GM12878 (cell line): ENCODE data around the gene WNT7A. TPM values are rescaled to one million over a fixed set of nuclear protein-coding genes. Genes with fewer than 3 reads are reported as not detected.

ENCODE experiments used
- ATAC-seq: fragments of 200-7000 bp; cut with Tn5 transposase; 3 replicates; pipeline ENCODE4 v1.9.1; 2020; ENCODE audit warnings: mild to moderate bottlenecking, moderate library complexity
- BruUV-seq: library from RNA; stranded (reverse); fragments of 400-500 nt; replicated peaks from 2 replicates; lab custom pipeline; 2021; lab: Mats Ljungman, UMichigan
- CTCF ChIA-PET: fragments of 300-600 bp; sonication (Branson Sonifier 250); formaldehyde crosslinking; extraction: SDS; loops from one replicate; lab custom pipeline; 2021; ENCODE audit warnings: inconsistent platforms; lab: Yijun Ruan, JAX
- POLR2A ChIA-PET: fragments of 350-600 bp; formaldehyde crosslinking; extraction: SDS; loops from one replicate; lab custom pipeline; 2021; ENCODE audit warnings: inconsistent platforms; lab: Charles Lee
- RAD21 ChIA-PET: fragments of 300-600 bp; sonication (Branson Sonifier 250); formaldehyde crosslinking; loops from one replicate; lab custom pipeline; 2023; ENCODE audit warnings: antibody characterized with exemption; ENCODE audit not compliant: unreplicated experiment; lab: Charles Lee
- SMC1A ChIA-PET: fragments of 300-600 bp; sonication (Branson Sonifier 250); formaldehyde crosslinking; loops from one replicate; lab custom pipeline; 2023; ENCODE audit not compliant: unreplicated experiment, uncharacterized antibody; lab: Charles Lee
- DNase-seq: peaks from one replicate; pipeline ENCODE4 v3.0.0-alpha.2; 2011; ENCODE audit warnings: low read depth, low spot score
- FAIRE-seq: peaks from 3 replicates; lab custom pipeline; 2011; peaks lifted over from hg19 to GRCh38; lab: Jason Lieb, UNC
- H2AFZ ChIP-seq: 2 replicates; pipeline ENCODE4 v1.6.0; 2011; ENCODE audit warnings: low read depth, low read length, control low read depth; ENCODE audit not compliant: control insufficient read depth
- H3K27ac ChIP-seq: 2 replicates; pipeline ENCODE4 v1.5.1; 2011; ENCODE audit warnings: control low read depth; ENCODE audit not compliant: control insufficient read depth, insufficient read depth
- H3K27me3 ChIP-seq, 2 experiments: replicated peaks in 1 of 2; 2 replicates each; pipeline versions ENCODE4 v1.6.0 to v1.6.1; 2011; ENCODE audit warnings: low read length in 1 of 2; ENCODE audit not compliant: control insufficient read depth in 2 of 2, insufficient read depth in 2 of 2
- H3K36me3 ChIP-seq, 2 experiments: 2 replicates each; pipeline ENCODE4 v1.5.1; 2011; ENCODE audit warnings: low read length in 1 of 2; ENCODE audit not compliant: control insufficient read depth in 2 of 2, insufficient read depth in 2 of 2
- H3K4me1 ChIP-seq: 2 replicates; pipeline ENCODE4 v1.6.1; 2011; ENCODE audit warnings: mild to moderate bottlenecking, low read length, moderate library complexity, mixed read lengths; ENCODE audit not compliant: control insufficient read depth, insufficient read depth
- H3K4me2 ChIP-seq: 2 replicates; pipeline ENCODE4 v1.6.0; 2011; ENCODE audit warnings: control low read depth; ENCODE audit not compliant: control insufficient read depth, insufficient read depth
- H3K4me3 ChIP-seq: fragments of 200-600 bp; sonication (generic); 2 replicates; pipeline ENCODE4 v1.5.1; 2016
- H3K79me2 ChIP-seq: 2 replicates; pipeline ENCODE4 v1.6.0; 2011; ENCODE audit warnings: low read length; ENCODE audit not compliant: control insufficient read depth, insufficient read depth
- H3K9ac ChIP-seq: 2 replicates; pipeline ENCODE4 v1.8.0; 2011; ENCODE audit warnings: low read length, control low read depth, mixed read lengths; ENCODE audit not compliant: control insufficient read depth, insufficient read depth
- H3K9me3 ChIP-seq: replicated peaks from 3 replicates; pipeline ENCODE4 v1.5.1; 2011; ENCODE audit warnings: mild to moderate bottlenecking, low read length; ENCODE audit not compliant: control insufficient read depth, insufficient read depth
- H4K20me1 ChIP-seq: 2 replicates; pipeline ENCODE4 v1.6.0; 2011; ENCODE audit not compliant: control insufficient read depth, insufficient read depth
- BRCA1 ChIP-seq: IDR thresholded peaks from 2 replicates; pipeline ENCODE4 v1.6.1; 2011; ENCODE audit warnings: low read depth, low read length, improper control_type of control experiment
- ESRRA ChIP-seq: IDR thresholded peaks from 2 replicates; pipeline ENCODE4 v1.6.1; 2012; ENCODE audit warnings: mild to moderate bottlenecking, low read length, improper control_type of control experiment
- FOXK2 ChIP-seq: fragments of 450-650 bp; IDR thresholded peaks from 2 replicates; pipeline ENCODE4 v1.6.1; 2017; ENCODE audit warnings: mild to moderate bottlenecking, moderate library complexity
- LARP7 ChIP-seq: fragments of 450-650 bp; IDR thresholded peaks from 2 replicates; pipeline ENCODE4 v1.6.1; 2017; ENCODE audit warnings: mild to moderate bottlenecking
- MLLT1 ChIP-seq: fragments of 450-650 bp; IDR thresholded peaks from 2 replicates; pipeline ENCODE4 v1.6.1; 2016; ENCODE audit warnings: mild to moderate bottlenecking
- MTA2 ChIP-seq: fragments of 450-650 bp; IDR thresholded peaks from 2 replicates; pipeline ENCODE4 v1.6.1; 2016; ENCODE audit warnings: low read depth, mild to moderate bottlenecking, moderate library complexity
- PAX8 ChIP-seq: fragments of 450-650 bp; IDR thresholded peaks from 2 replicates; pipeline ENCODE4 v1.6.1; 2017; ENCODE audit warnings: mild to moderate bottlenecking, moderate library complexity
- TCF12 ChIP-seq: IDR thresholded peaks from 2 replicates; pipeline ENCODE4 v1.6.1; 2011; ENCODE audit warnings: low read depth, mild to moderate bottlenecking, low read length
- ZNF207 ChIP-seq: fragments of 450-650 bp; IDR thresholded peaks from 2 replicates; pipeline ENCODE4 v1.6.1; 2014; ENCODE audit warnings: antibody characterized with exemption, mild to moderate bottlenecking, borderline replicate concordance
- ZZZ3 ChIP-seq: IDR thresholded peaks from 2 replicates; pipeline ENCODE4 v1.6.1; 2011; ENCODE audit warnings: low read depth; ENCODE audit not compliant: control insufficient read depth, insufficient read length
- WGBS: methylation state at CpG from one replicate; pipeline ENCODE4 v1.1.6; 2016; ENCODE audit warnings: low lambda C conversion rate; ENCODE audit not compliant: insufficient replicate concordance, insufficient coverage; ENCODE audit errors: missing lambda C conversion rate; 5-methylcytosine and 5-hydroxymethylcytosine counted together
- in situ Hi-C: fragments of 300-500 bp; cut with MboI; formaldehyde crosslinking; loops from 9 replicates; pipeline ENCODE4 v1.14.3; 2018; ENCODE audit warnings: mixed read lengths
- intact Hi-C: fragments of 100-400 bp; cut with micrococcal nuclease; formaldehyde crosslinking; loops from one replicate; pipeline ENCODE4 v1.14.2; 2022; ENCODE audit not compliant: unreplicated experiment
- polyA plus RNA-seq, 11 experiments: library from polyadenylated mRNA; depleted of rRNA in 4 of 11; unstranded in 6 of 11; stranded (reverse) in 5 of 11; fragments of >200 nt; fragmentation: Nextera tagmentation in 4 of 11; fragmentation: Illumina TruSeq in 1 of 11; extraction: Ambion mirVana in 4 of 11; extraction: Trizol in 1 of 11; gene quantifications; 1 replicate in 1 of 11; 2 replicates in 10 of 11; pipeline versions ENCODE4 v1.2.1 to v1.2.3, GENCODE V29; 2011 to 2016; ENCODE audit warnings: inconsistent platforms in 2 of 11, missing spikeins in 2 of 11, low read depth in 1 of 11
- total RNA-seq, 4 experiments: library from RNA; depleted of rRNA in 3 of 4; stranded (reverse); fragments of >200 nt in 3 of 4; fragmentation: Illumina TruSeq in 1 of 4; extraction: Trizol in 1 of 4; gene quantifications; 2 replicates each; pipeline versions ENCODE4 v1.2.1 to v1.2.3, GENCODE V29; 2013 to 2021

WNT7A gene
- total and polyA plus RNA-seq, 10 of the 15 experiments (the other 5 are each of a cell fraction or from before 2014, with no cell fraction given): 0.08 TPM; not detected in 9

GRCh38 chr3:13883681-13884080 is 3.8 kb upstream of the WNT7A start:
- FAIRE-seq: no peak
- in situ Hi-C loops: no loop called here
- SMC1A ChIA-PET: no interaction called here

GRCh38 chr3:13882876-13883275 is 3.0 kb upstream of the WNT7A start:
- POLR2A ChIA-PET: no interaction called here
- DNase-seq: no peak
- ATAC-seq: no peak
- 65% methylated on average over 3 of the region's 3 CpGs for WGBS
- Histone ChIP-seq H3K27ac (no peak overlapping the region), H3K36me3 (no peaks in the 10 kb centered on the region), H2AFZ (no peak overlapping the region), H3K4me1 (no peaks in the 10 kb centered on the region), H3K27me3 (peaks cover 1 to 11% of the 10 kb centered on the region in 2 experiments), H3K9ac (no peak overlapping the region), H3K4me3 (no peak overlapping the region), H3K4me2 (no peak overlapping the region), H3K9me3 (no peaks in the 10 kb centered on the region; the same call in 2 of the 3 replicates), H3K79me2 (no peaks in the 10 kb centered on the region), H4K20me1 (no peaks in the 10 kb centered on the region)
- RAD21 ChIA-PET: interaction anchor here (2.3 kb wide), 1 partner anchor 226 kb away, joined by 6 read pairs; no protein-coding TSS in a partner anchor
- no TSS peak for BruUV-seq
- FAIRE-seq: no peak
- TF ChIP-seq ZNF207 (no peak), FOXK2 (no peak), LARP7 (no peak), MTA2 (no peak), PAX8 (no peak), TCF12 (no peak)
- in situ Hi-C loops (no loop called here), intact Hi-C loops (loop anchor here (10.0 kb wide), 1 partner anchor 388 kb away; no protein-coding TSS in a partner anchor)
- SMC1A ChIA-PET: no interaction called here
- CTCF ChIA-PET: no interaction called here

More at GRCh38 chr3:13883681-13884080, 3.8 kb upstream of the WNT7A start:
- Histone ChIP-seq H3K27ac (no peak overlapping the region), H3K4me2 (no peak overlapping the region), H4K20me1 (no peaks in the 10 kb centered on the region), H3K36me3 (no peaks in the 10 kb centered on the region), H3K9ac (no peak overlapping the region)
- no TSS peak for BruUV-seq
- CTCF ChIA-PET: interaction anchor here (5.7 kb wide), 1 partner anchor 226 kb away, joined by 57 read pairs; no protein-coding TSS in a partner anchor
- intact Hi-C loops: loop anchor here (10.0 kb wide), 1 partner anchor 389 kb away; no protein-coding TSS in a partner anchor
- POLR2A ChIA-PET: no interaction called here
- RAD21 ChIA-PET: interaction anchor here (2.3 kb wide), 1 partner anchor 226 kb away, joined by 6 read pairs; no protein-coding TSS in a partner anchor
- DNase-seq: no peak
- TF ChIP-seq BRCA1 (no peak), ZZZ3 (no peak), MLLT1 (no peak), ESRRA (no peak)
- TF ChIP-seq, all 136 proteins: peak for 0
- 8% methylated on average over 2 of the region's 2 CpGs for WGBS
- H3K4me3 ChIP-seq: no peak overlapping the region
- H3K4me1 ChIP-seq: no peaks in the 10 kb centered on the region
- no peak overlapping the region for H2AFZ ChIP-seq
- H3K79me2 ChIP-seq: no peaks in the 10 kb centered on the region
- no peak for ATAC-seq
- peaks cover 1 to 11% of the 10 kb centered on the region in 2 experiments for H3K27me3 ChIP-seq
- H3K9me3 ChIP-seq: no peaks in the 10 kb centered on the region; the same call in 2 of the 3 replicates
